ENCODE results near the gene AKT1S1. TPM values are rescaled to one million over a fixed set of nuclear protein-coding genes. Genes with fewer than 3 reads are reported as not detected.
A peak's percentile ranks its signal among the peaks of the same experiment; 100 is the strongest.

The AKT1S1 gene
- total and polyA plus RNA-seq, 5 experiments from 2014 or later, result 2.6 to 30.4 (median 4.5) TPM

DNA sequence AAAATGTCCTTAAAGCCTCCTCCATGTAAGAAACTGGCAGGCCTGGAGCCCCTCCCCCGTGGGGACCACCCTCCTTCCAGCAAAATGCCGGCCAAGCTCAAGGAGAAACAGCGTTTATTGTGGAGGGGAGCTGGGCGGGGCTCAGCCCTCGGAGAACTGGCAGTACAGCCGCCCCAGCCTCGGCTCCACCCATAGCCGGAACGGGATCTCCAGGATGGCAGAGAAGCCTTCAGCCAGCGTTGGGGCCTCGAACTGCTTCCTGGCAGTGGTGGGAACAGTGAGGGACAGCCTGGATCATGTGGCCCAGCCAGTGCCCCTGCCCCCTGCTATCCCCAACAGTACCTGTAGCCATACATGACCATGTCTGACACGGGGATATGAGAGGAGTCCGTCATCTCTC lies 16.0 kb downstream of the AKT1S1 start:
- H3K9me3 Mint-ChIP-seq, result no peaks in the 10 kb centered on the region
- ATAC-seq, result no peak
- H3K36me3 Mint-ChIP-seq, result peaks cover 0 to 48% (median 2%) of the 10 kb centered on the region in 3 donors
- no peaks in the 10 kb centered on the region for H3K27me3 Mint-ChIP-seq
- H3K27ac Mint-ChIP-seq, result peak overlapping the region in 3 of 10 donors; percentile 21 to 43 (median 36)
- no peak for DNase-seq
- POLR2A ChIA-PET, result interaction anchor here (1.5 kb wide), 1 partner anchor 13 kb away, joined by 3 read pairs; no protein-coding TSS in a partner anchor
- H3K4me3 Mint-ChIP-seq, result no peak overlapping the region
- peaks cover 7 to 28% (median 24%) of the 10 kb centered on the region in 4 donors for H3K4me1 Mint-ChIP-seq

DNA sequence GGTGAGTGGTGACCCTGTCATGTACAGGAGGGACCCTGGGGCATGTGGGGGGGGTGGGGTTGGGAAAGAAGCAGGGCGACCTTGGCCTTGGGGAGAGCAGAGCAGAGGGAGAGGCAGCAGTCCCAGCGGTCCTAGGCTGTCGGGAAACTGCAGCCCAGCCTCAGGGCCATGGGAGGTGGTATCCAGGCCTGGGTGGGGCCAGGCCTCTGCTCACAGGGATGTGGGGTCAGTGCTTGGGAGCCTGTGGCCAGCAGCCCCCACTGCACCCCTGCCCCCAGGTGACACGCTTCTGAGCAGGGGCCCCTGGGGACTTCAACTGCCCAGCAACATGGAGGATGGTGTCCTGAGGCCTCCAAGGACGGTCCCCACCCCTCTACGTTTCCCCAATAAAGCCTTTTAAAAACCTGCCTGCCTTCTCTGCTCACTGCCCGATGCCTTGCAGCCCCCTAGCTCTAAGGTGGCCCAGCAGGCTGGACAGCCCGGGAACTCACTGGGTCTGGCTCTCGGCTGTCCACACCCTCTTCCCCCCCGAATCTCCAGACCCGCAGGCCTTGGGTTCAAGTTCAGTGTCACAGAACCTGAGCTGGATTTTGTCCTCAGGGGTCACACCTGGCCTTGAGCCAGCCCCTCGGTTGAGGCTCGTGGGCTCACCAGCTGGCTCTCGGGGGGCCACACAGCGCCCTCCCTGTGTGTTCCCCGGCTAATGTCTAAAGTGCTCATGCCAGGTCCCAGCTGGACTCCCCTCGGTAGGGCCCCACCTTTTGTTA lies 16.6 kb downstream of the AKT1S1 start:
- peaks cover 0 to 49% (median 2%) of the 10 kb centered on the region in 3 donors for H3K36me3 Mint-ChIP-seq
- peak overlapping the region in 3 of 10 donors; percentile 36 to 81 (median 43) for H3K27ac Mint-ChIP-seq
- no peaks in the 10 kb centered on the region for H3K9me3 Mint-ChIP-seq
- H3K27me3 Mint-ChIP-seq, result no peaks in the 10 kb centered on the region
- POLR2A ChIA-PET, result interaction anchor here (1.5 kb wide), 1 partner anchor 14 kb away, joined by 3 read pairs; no protein-coding TSS in a partner anchor
- DNase-seq, result no peak
- peaks cover 7 to 25% (median 18%) of the 10 kb centered on the region in 4 donors for H3K4me1 Mint-ChIP-seq
- no peak overlapping the region for H3K4me3 Mint-ChIP-seq
- no peak for ATAC-seq

DNA sequence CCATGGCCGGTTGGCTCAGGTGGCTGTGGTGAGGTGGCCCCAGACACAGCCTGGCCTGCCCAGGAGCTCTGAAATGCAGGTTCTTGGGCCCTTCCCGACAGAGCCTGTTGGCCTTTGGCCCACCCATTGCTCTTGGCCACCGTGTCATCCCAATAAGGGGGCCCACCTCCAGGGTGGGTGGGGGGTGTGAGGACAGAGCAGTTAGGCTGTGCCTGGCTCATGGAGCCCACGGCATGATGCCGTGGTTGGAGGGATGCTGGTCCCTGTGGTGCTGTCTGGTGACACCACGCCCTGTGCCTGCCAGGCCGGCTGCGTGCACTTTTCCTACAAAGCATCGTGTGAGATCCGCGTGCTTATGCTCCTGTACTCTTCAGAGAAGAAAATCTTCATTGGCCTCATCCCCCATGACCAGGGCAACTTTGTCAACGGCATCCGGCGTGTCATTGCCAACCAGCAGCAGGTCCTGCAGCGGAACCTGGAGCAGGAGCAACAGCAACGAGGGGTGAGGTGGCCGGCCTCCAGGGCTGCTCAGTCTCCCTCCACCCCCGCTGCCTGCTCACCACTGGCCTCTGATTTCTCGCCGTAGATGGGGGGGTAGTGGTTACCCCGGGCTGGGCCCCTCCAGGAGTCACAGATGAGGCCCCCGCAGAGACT lies 17.3 kb downstream of the AKT1S1 start:
- Mint-ChIP-seq H3K4me3 (no peak overlapping the region), H3K27ac (no peak overlapping the region), H3K36me3 (peaks cover 0 to 50% (median 2%) of the 10 kb centered on the region in 3 donors), H3K9me3 (no peaks in the 10 kb centered on the region), H3K27me3 (no peaks in the 10 kb centered on the region), H3K4me1 (peaks cover 7 to 20% (median 12%) of the 10 kb centered on the region in 4 donors)
- POLR2A ChIA-PET, result no interaction called here
- ATAC-seq, result peak; percentile 3 to 6
- DNase-seq, result no peak

DNA sequence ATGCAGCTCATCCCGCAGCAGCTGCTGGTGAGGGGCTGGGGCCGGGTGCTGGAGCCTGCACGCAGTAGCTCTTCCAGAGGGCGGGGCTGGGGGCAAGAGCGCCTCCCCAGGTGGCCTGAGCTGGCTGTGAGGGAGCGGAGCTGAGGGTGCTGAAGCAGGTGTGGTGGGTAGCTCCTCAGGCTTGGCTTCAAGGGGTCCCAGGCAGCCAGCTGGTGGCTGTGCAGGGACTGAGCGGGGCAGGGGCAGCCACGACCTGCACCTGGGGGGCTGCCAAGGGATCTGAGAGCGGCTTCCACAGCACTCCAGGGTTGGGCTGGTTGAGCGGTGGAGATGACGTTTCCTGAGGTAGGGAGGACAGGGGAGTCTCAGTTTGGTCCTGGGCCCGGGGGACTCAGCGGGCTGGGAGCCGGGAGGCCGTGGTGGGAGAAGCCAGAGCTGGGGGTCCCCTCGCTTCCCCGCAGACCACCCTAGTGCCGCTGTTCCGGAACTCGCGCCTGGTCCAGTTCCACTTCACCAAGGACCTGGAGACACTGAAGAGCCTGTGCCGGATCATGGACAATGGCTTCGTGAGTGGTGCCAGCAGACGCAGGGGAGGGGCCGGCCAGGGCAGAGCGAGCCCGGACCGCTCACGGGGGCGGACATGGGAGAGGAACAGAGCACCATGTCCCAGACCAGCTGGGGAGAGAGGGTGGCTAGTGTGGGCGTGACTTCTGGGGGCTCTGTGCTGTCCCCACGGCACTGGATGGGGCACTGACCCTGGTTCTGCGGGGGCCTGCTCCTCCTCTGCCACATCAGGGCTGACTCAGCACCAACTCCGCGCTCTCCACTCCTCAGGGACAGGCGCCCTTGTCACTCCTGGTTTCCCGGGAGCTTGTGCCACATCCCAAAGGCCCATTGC lies 18.8 kb downstream of the AKT1S1 start:
- Mint-ChIP-seq H3K36me3 (peaks cover 0 to 40% (median 2%) of the 10 kb centered on the region in 3 donors), H3K27me3 (no peaks in the 10 kb centered on the region), H3K4me3 (no peak overlapping the region), H3K4me1 (peaks cover 4 to 13% (median 6%) of the 10 kb centered on the region in 4 donors), H3K9me3 (no peaks in the 10 kb centered on the region), H3K27ac (peak overlapping the region in 2 of 10 donors; percentile 37 to 80)
- POLR2A ChIA-PET, result interaction anchor here (0.6 to 1.5 kb wide), 5 partner anchors 11 to 79 kb away, joined by 3 to 7 read pairs (median 3); partner anchors contain the start of gene AKT1S1
- DNase-seq (no peak), ATAC-seq (no peak)

DNA sequence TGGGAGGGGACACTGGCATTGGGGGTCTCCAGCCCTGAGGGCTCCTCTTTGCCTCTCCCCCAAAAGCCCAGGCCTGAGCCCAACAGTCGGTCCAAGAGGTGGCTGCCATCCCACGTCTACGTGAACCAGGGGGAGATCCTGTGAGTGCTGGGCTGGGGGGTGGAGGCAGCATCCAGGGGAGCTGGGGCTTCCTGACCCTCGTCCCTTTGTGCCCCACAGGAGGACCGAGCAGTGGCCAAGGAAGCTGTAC lies 19.4 kb downstream of the AKT1S1 start:
- Mint-ChIP-seq H3K4me3 (no peak overlapping the region), H3K4me1 (peaks cover 2 to 13% (median 6%) of the 10 kb centered on the region in 4 donors), H3K9me3 (no peaks in the 10 kb centered on the region), H3K36me3 (peaks cover 0 to 34% (median 2%) of the 10 kb centered on the region in 3 donors), H3K27me3 (no peaks in the 10 kb centered on the region), H3K27ac (no peak overlapping the region)
- DNase-seq (no peak), ATAC-seq (no peak)
- POLR2A ChIA-PET, result interaction anchor here (0.6 to 1.5 kb wide), 3 partner anchors 12 to 80 kb away, joined by 3 to 7 read pairs (median 3); no protein-coding TSS in a partner anchor

DNA sequence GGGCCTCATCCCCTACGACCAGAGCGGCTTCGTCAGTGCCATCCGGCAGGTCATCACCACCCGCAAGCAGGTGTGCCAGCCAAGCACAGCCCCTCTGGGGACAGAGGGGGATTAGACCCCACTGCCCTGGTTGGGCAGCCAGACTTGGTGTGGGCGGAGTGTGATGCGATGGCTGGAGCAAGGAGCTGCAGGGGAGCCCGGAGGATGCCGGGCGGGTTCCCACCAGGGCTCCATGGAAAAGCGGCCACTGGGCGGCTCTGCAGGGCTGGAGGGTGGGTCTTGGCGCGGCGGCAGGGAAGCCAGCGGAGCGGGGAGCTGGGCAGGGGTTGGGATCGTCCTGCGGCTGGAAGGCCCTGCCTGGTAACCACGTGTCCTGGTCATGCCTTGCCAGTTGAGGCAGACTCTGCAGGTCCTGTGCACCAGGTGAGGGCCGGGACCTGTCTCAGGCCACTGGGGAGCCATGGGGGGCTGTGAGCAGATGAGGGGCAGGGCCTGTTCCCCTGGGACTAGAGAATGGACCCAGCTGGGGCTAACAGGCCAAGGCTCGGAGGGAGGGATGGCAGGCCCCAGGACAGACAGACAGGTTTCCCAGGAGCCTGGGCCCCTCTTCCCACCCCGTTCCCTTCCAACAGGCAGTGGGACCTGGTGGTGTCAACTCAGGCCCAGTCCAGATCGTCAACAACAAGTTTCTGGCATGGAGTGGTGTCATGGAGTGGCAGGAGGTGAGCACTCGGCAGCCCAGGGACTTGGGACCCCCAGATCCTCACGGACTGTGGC lies 19.9 kb downstream of the AKT1S1 start:
- ATAC-seq (no peak), DNase-seq (no peak)
- Mint-ChIP-seq H3K4me3 (peak overlapping the region in 1 of 10 donors; percentile 30), H3K36me3 (peaks cover 0 to 32% (median 2%) of the 10 kb centered on the region in 3 donors), H3K9me3 (no peaks in the 10 kb centered on the region), H3K4me1 (peaks cover 7 to 18% (median 11%) of the 10 kb centered on the region in 4 donors), H3K27ac (no peak overlapping the region), H3K27me3 (no peaks in the 10 kb centered on the region)
- POLR2A ChIA-PET, result interaction anchor here (0.6 to 1.5 kb wide), 3 partner anchors 12 to 80 kb away, joined by 3 to 7 read pairs (median 3); no protein-coding TSS in a partner anchor

DNA sequence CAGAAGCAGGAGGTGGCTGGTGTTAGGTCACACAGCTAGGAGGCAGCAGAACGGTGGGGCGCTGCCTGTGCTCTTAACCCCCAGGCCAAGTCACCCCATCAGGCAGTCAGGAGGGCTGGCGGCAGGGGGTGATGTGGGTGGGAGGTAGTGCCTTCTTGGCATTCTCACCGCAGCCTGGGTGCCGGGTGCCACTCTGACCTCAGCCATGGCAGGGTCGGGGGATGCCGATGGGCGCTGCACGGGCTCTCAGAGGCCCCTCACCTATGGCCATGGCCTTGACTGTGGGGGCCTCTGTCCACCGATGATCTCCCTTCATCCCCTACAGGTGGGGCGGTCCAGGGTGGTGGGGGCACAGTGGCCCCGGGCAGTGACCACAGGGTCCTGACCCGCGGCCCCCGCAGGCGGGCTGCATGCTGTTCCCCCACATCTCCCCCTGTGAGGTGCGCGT lies 20.6 kb downstream of the AKT1S1 start:
- peaks cover 9 to 23% (median 16%) of the 10 kb centered on the region in 4 donors for H3K4me1 Mint-ChIP-seq
- H3K9me3 Mint-ChIP-seq, result no peaks in the 10 kb centered on the region
- H3K27ac Mint-ChIP-seq, result no peak overlapping the region
- no peak for DNase-seq
- peak overlapping the region in 1 of 10 donors; percentile 30 for H3K4me3 Mint-ChIP-seq
- POLR2A ChIA-PET, result interaction anchor here (0.8 to 9.1 kb wide), 2 partner anchors 10 to 21 kb away, joined by 3 to 137 read pairs; partner anchors contain the start of genes AKT1S1, PNKP and TBC1D17
- H3K36me3 Mint-ChIP-seq, result peaks cover 0 to 32% (median 2%) of the 10 kb centered on the region in 3 donors
- no peak for ATAC-seq
- H3K27me3 Mint-ChIP-seq, result no peaks in the 10 kb centered on the region

DNA sequence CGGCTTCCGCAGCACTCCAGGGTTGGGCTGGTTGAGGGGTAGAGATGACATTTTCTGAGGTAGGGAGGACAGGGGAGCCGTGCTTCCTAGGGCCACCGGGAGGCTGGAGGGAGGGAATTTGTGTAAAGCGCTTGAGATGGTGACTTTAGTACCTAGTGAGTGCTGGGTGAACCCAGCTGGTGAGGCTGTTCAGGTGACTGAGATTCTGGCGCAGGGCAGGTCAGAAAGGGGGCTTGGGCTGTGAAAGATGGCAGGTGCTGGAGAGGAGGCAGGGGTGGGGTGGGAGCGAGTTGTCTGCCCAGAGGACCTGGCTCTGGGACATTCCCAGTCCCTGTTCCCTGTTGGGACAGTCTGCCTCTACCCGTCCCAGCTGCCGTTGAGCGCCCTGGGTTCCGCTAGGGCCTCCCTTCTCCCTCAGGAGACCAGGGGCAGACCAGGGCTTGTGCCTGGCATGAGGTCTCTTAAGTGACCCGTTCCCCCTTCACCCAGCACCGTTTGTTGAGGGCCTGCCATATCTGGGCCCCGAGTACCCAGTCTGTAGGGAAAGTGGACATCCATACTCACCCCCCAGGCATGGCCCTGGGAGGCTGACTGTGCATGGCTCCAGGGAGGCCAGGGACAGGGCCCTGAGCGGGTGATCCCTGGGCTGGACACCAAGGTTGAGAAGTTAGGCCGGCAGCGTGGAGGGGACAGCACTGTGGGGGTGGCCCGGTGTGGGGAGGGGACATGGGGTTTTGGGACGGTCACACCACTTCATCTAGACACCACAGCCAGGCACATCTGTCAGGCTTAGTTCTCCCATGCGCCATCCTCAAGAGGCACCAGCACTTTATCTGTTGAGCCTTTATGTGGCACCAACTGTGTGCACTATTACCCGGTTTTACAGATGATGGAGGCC lies 21.2 kb downstream of the AKT1S1 start:
- H3K4me1 Mint-ChIP-seq, result peaks cover 9 to 23% (median 16%) of the 10 kb centered on the region in 4 donors
- H3K36me3 Mint-ChIP-seq, result peaks cover 0 to 27% (median 2%) of the 10 kb centered on the region in 3 donors
- DNase-seq, result no peak
- POLR2A ChIA-PET, result interaction anchor here (0.8 to 9.1 kb wide), 2 partner anchors 10 to 22 kb away, joined by 3 to 137 read pairs; partner anchors contain the start of genes AKT1S1, PNKP and TBC1D17
- no peak for ATAC-seq
- peak overlapping the region in 1 of 10 donors; percentile 1 for H3K4me3 Mint-ChIP-seq
- no peaks in the 10 kb centered on the region for H3K27me3 Mint-ChIP-seq
- no peaks in the 10 kb centered on the region for H3K9me3 Mint-ChIP-seq
- H3K27ac Mint-ChIP-seq, result peak overlapping the region in 6 of 10 donors; percentile 14 to 80 (median 48)

DNA sequence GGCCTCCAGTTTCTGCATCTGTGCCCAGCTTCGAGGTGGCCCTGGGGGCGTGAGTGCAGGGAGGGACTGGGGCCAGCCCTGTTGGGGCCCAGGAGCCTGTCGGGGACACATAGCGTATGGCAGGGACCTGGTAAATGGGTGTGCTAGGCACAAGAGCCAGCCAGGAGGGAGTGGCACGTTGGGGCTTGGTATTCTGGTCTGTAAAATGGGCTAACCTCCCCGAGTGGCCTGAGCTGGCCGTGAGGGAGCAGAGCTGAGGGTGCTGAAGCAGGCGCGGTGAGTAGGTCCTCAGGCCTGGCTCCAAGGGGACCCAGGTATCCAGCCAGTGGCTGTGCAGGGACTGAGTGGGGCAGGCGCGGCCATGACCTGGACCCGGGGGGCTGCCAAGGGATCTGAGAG lies 21.9 kb downstream of the AKT1S1 start:
- peaks cover 11 to 25% (median 17%) of the 10 kb centered on the region in 4 donors for H3K4me1 Mint-ChIP-seq
- H3K27ac Mint-ChIP-seq, result peak overlapping the region in 5 of 10 donors; percentile 16 to 80 (median 57)
- DNase-seq (no peak), ATAC-seq (no peak)
- POLR2A ChIA-PET, result interaction anchor here (9.1 kb wide), 1 partner anchor 11 kb away, joined by 137 read pairs; the partner anchor contains the start of gene PNKP
- H3K9me3 Mint-ChIP-seq, result no peaks in the 10 kb centered on the region
- no peaks in the 10 kb centered on the region for H3K27me3 Mint-ChIP-seq
- H3K4me3 Mint-ChIP-seq, result peak overlapping the region in 2 of 10 donors; percentile 1 to 27
- peaks cover 0 to 23% (median 2%) of the 10 kb centered on the region in 3 donors for H3K36me3 Mint-ChIP-seq

DNA sequence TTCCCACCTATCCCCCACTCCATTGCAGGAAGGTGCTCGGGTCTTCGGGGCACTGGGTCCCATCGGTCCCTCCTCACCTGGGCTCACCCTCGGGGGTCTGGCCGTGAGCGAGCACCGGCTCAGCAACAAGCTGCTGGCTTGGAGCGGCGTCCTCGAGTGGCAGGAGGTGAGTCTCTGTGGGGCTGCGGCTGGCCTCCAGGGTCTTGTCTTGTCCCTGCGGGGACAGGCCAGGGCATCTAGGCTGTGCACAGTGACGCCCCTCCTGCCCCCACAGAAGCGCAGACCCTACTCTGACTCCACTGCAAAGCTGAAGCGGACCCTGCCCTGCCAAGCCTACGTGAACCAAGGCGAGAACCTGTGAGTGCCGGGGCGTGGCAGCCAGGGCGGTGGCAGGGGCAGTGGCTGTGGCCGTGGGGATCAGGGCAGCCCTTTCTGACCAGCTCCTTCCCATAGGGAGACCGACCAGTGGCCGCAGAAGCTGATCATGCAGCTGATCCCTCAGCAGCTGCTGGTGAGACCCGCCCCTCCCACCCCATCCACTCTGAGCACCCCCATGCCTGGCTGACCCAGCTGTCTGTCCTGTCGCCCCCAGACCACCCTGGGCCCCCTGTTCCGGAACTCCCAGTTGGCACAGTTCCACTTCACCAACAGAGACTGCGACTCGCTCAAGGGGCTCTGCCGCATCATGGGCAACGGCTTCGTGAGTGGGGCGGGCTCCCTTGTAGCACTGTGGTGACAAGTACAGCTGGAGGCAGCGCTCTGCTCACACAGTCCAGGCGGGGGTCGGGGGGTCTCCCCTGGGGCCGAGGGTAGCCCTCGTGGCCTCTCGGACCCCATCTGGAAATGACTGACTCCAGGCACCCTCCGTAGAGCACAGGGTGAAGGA lies 22.5 kb downstream of the AKT1S1 start:
- peaks cover 16 to 32% (median 23%) of the 10 kb centered on the region in 4 donors for H3K4me1 Mint-ChIP-seq
- H3K4me3 Mint-ChIP-seq, result no peak overlapping the region
- H3K27ac Mint-ChIP-seq, result no peak overlapping the region
- POLR2A ChIA-PET, result interaction anchor here (9.1 kb wide), 1 partner anchor 12 kb away, joined by 137 read pairs; the partner anchor contains the start of gene PNKP
- no peaks in the 10 kb centered on the region for H3K27me3 Mint-ChIP-seq
- DNase-seq (no peak), ATAC-seq (no peak)
- H3K36me3 Mint-ChIP-seq, result peaks cover 0 to 19% (median 0%) of the 10 kb centered on the region in 3 donors
- peaks cover 0 to 3% (median 0%) of the 10 kb centered on the region in 9 donors for H3K9me3 Mint-ChIP-seq

Measured in naive thymus-derived CD8-positive, alpha-beta T cell (primary cell).